Activated T-cell treated with anti-CD3 and anti-CD28 coated beads, Interleukin-2, amount 50 U/mL, for 1 hour (primary cell): ENCODE results near the gene GATAD2B.
"Not testable (repeated sequence)": the region's sequence is repeated elsewhere in the genome, so short reads cannot be mapped to it uniquely, and the experiment has no call there.

Experiments
- DNase-seq: peaks from one replicate; pipeline ENCODE4 v3.0.0-alpha.2; 2020

Gene GATAD2B

DNA sequence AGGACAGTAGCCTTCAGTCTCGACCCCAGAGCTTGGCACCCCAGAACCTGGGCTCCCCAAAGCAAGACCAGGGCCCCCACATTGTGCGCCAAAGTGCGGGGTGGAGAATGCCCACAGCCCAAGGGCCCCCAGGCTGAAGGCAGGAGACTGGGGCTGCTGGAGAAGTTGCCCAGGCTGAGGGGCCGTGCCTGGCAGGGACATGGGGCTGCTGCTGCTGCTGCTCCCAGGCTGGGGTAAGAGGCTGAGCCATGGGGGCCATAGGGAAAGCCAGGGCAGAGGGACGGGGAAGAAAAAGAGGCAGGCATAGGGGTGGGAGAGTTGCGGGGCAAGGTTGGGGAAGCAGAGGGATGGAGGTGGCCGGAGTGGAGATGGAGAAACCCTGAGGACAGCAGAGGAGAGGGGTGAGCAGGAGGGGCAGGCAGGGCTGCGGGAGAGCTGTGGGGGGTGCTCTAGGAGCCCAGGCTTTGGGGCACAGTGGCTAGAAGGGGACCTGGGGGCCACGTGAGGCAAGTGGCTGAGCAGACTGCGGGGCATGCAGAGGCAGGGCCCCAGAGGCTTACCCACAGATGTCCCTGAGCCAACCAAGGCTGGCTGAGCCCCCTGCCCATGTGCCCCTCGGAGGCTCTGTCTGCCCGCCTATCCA lies 128.7 kb downstream of the GATAD2B start:
- peak; percentile 8 for DNase-seq

DNA sequence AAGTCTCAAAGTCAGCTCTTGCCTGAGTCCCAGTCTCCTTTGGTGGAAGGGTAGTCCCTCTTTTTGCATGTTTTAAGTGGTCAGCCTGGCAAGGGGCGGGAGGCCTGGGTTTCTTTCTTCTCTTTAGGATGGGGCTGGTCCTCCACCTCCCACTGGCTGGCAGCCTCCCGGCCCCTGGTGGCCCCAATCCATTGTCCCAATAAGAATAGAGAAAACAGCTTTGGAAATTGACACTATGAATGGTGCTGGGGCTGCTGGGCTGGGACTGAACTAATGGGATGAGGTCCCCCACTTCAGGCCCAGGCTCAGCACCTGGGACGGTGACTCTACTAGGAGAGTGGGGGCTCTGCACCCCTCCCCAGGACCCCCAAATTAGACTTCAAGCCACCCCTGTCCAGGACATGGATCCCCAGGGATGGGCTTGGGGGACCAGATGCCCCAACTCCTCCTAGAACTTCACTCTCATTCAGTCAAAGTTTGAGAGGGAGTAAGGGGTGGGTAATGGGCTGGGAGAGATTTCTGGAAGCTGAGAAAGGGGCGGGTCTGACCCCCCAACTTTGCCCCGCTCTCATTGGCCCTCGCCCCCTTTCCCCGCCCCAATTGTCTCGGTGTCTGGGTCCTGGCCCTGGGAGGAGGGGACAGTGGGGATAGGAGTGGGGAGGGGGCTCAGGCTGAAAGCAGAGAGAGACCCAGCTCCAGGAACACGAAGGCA lies 129.4 kb downstream of the GATAD2B start:
- DNase-seq = no peak

DNA sequence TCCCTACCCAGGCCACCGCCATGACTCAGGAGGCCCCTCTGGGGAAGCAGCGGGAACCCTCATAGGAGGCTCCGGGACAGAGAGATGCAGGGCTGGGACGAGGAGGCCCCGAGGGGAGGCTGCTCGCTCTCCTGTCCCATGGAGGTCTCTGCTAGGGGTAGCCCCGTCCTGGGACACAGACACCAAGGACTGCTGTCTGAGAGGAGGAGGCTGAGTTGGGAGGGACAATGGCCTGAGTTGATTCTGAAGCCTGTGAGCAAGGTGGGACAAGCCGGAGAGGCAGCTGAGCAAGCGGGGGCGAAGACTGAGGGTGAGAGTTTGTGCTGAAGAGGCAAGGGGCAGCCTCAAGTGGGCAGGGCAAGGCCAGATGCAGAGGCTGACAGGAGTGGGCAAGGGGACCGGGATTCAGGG lies 130.1 kb downstream of the GATAD2B start:
- DNase-seq = no peak

DNA sequence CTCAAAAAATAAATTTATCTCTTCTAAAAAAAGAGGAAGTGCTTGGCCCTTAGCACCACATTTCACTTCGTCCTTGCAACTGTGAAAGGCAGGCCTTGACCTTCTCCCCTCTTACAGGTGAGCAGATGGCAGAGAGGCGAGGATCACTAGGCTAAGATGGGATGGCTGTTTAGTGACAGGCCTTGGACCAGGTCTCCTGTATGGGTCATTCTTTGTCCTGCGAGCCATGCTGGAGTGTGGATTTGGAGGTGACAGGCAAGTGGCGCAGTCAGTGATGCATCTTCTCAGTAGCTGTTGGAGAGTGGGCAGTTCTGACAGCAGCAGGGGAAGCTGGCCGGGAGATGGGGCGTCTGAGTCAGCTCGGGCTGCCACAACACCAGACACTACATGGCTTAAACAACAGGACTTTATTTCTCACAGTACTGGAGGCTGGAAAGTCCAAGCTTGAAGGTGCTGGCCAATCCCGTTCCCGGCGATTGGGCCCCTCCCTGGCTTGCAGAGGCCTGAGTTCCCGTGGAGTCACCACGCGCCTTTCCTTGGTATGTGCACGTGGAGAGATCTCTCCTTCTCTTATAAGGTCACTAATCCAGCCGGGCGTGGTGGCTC lies 131.0 kb downstream of the GATAD2B start:
- no peak for DNase-seq

DNA sequence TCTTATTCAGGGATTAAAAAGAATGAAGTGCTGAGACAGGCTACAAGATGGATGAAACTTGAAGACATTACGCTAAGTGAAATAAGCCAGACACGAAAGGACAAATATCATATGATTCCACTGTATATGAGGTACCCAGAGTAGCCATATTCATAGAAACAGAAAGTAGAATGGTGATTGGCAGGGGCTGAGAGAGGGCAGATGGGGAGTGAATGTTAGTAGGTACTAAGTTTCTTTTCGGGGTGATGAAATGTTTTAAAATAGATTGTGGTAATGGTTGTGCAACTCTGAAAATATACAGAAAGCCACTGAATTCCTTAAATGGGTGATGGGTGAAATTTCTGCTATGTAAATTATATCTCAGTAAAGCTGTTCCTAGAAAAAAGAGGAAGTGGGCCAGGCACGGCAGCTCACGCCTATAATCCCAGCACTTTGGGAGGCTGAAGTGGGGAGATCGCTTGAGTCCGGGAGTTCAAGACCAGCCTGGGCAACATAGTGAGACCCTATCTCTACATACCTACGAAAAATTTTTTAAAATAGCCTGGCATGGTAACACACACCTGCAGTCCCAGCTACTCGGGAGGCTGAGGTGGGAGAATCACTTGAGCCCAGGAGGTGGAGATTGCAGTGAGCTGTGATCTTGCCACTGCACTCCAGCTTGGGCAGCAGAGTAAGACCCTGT lies 131.7 kb downstream of the GATAD2B start:
- DNase-seq = no peak

DNA sequence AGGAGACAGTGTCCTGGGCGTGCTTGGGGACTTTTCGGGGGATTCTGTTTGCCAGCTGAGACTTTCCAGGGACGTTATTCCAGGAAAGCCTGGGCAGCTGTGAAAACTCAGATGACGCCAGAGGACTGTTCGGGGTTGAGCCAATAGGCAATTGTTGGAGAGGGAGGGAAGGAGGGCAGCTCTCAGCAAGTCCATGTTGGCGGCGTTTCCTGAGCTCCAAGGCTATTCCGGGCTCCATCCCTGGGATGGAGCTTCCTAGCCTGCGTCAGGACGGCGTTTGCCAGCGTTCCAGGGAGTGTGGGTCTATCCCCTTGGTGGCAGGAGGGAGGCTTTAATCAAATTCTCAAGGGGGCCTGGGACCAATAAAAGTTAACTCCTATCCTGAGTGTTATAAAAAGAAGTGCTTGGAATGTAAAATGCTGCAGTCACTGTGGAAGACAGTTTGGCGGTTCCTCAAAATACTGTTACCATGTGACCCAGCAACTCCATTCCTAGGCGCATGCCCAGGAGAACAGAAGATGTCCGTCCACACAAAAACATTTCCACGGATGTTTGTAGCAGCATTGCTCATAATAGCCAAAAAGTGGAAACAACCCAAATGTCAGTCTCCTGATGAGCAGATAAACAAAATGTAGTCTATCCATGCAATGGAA lies 132.3 kb downstream of the GATAD2B start:
- DNase-seq = no peak

DNA sequence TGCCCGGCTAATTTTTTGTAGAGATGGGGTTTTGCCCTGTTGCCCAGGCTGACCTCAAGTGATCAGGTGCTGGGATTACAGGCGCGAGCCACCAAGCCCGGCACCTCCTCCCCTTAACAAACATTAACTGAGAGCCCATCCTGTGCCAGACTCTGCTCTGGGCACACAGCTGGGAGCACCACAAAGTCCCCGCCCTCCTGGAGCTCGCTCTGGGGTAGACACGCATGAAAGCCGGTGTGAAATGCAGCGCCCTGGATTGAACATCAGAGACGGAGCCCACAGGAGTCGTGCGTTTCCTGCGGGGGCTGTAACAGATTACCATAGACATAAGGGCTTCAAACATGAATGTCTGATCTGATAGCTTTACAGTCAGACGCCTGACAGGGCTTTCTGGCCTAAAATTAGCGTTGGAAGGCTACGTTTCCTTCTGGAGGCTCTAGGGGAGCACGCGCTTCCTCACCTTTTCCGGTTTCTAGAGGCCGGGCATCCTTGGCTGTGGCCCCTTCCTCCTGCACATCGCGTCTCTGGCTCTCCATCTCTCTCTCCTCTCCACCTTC lies 133.2 kb downstream of the GATAD2B start:
- no peak for DNase-seq

DNA sequence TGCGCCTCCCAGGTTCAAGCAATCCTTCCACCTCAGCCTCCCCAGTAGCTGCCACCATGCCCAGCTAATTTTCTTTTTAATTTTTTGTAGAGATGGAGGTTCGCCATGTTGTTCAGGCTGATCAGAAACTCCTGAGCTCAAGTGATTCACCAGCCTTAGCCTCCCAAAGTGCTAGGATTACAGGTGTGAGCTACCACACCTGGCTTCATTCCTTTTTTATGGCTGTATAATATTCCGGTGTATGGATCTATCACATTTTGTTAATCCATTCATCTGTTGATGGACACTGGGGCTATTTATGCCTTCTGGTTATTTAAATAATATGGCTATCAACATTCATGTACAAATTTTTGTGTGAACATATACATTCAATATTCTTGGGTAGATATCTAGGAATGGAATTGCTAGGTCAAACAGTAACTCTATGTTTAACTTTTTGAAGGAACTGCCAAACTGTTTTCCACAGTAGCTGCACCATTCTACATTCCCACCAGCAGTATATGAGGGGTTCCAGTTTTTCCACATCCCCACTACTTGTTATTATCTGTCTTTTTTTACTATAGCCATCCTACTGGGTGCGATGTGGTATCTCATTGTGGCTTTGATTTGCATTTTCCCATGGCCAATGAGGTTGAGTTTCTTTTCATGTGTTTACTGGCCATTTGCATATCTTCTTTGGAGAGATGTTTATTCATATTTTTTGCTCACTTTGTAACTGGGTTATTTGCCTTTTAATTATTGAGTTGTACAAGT lies 136.6 kb downstream of the GATAD2B start:
- no peak for DNase-seq

DNA sequence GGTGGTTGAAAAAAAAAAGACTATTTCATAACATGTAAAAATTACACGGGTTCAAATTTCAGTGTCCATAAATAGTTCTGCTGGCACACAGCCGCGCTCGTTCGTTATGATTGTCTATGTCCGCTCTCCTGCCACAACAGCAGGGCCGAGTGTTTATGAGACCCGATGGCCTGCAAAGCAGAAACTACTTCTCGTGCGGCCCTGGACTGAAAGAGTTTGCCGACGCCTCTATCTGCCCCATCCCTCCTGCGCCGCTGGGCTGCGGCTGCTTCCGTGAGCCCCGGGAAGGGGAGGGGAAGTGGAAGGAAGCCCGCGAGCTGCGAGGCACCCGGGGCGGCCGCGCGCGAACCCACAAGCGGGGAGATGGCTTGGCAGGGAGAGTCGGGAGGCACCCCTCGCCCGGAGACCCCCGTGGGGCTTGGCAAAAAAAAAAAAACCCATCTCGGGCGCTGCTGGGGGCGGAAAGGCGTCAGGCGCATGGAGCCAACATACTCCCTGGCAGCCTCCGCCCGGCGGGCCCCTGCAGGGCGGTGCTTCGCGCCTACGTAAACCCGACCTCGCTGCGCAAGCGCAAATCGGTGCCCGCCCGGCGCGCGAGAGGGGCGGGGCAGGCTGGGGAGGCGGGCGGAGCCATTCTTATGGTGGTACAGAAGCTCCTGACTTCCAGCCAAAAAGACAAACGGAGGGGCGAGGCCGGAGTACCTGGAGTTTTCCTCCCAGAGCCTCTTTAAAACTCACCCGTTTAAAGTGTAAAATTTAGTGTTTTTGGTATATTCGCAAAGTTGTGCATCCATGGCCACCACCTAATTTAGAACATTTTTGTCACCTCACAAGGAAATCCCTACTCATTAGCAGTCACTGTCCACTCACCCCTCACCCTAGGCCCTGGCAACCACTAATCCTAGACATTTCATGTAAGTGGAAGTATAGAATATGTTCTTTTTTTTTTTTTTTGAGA lies 139.3 kb downstream of the GATAD2B start:
- peak; percentile 95 for DNase-seq

DNA sequence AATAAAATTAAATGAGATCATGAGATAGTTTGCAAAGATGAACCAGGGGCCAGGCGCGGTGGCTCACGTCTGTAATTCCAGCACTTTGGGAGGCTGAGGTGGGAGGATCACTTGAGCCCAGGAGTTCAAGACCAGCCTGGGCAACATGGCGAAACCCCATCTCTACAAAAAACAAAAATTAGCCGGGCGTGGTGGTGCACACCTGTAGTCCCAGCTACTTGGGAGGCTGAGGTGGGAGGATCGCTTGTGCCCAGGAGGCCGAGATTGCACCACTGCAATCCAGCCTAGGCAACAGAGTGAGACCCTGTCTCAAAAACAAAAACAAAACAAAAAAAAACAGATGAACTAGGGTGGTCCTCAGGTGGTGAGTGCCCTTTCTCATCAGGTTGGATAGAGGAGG lies 140.1 kb downstream of the GATAD2B start:
- not testable (repeated sequence) for DNase-seq

DNA sequence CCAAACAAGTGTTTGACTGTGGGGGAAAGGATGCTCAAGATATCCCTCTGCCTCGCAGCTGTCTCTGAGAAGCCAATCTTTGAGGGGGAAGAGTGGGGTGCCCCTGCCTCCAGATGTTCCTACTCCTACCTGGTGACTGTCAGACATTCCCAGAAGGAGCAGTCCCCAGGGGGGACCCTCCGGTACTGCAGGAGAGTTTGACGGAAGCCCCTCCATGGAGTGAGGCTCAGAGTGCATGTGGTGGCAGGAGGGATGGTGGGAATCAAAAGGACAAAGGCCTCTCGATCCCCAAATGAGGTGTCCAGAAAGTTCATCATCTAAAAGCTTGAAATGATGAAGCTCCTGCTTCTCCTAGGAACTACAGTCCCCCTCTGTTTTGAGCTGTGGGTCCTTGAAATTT lies 142.2 kb downstream of the GATAD2B start:
- DNase-seq = no peak

DNA sequence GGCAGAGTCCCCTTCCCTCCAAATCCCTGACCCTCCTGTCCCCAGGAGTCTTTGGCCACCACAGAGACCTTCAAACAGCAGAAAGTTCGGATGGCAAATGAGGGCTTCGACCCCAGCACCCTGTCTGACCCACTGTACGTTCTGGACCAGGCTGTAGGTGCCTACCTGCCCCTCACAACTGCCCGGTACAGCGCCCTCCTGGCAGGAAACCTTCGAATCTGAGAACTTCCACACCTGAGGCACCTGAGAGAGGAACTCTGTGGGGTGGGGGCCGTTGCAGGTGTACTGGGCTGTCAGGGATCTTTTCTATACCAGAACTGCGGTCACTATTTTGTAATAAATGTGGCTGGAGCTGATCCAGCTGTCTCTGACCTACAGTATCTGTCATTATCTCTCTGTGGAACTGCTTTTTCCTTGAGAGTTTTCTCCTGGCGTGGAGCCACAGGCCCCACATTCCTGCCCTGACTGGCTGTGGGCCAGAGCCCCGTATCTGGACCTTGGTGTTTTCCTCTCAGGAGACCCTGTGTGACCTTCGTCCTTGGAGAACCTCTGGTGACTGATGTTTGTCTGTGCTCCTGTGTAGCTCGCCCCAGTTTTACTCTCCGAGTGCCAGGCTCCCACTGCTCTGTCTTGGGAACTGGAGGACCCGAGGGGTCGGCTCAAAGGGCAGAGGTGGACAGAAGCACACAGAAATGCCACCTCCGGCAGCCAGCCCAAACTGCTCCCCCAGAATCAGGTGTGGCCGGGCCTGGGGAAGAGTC lies 142.8 kb downstream of the GATAD2B start:
- no peak for DNase-seq

DNA sequence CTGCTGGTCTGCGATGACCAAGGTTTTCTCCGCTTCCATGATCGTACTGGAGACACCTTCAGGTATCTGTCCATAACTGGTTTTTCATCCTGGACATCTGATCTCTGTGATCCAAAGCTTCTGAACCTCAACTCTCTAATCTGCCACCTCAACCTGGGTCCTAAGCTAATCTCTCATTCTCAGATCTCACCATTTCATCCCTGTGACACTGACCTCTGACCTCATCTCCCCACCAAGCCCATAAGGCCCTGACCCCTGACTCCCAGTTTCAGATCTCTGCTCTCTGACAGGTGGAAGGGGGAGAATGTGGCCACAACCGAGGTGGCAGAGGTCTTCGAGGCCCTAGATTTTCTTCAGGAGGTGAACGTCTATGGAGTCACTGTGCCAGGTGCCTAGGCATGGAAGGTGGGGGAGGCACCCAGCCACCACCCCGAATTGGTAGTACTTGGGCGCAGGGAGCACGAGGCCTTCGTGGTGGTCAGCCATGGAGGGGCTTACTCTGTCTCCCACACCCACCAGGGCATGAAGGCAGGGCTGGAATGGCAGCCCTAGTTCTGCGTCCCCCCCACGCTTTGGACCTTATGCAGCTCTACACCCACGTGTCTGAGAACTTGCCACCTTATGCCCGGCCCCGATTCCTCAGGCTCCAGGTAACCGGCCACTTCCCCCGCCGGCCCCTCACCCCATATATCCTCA lies 143.8 kb downstream of the GATAD2B start:
- DNase-seq = no peak

DNA sequence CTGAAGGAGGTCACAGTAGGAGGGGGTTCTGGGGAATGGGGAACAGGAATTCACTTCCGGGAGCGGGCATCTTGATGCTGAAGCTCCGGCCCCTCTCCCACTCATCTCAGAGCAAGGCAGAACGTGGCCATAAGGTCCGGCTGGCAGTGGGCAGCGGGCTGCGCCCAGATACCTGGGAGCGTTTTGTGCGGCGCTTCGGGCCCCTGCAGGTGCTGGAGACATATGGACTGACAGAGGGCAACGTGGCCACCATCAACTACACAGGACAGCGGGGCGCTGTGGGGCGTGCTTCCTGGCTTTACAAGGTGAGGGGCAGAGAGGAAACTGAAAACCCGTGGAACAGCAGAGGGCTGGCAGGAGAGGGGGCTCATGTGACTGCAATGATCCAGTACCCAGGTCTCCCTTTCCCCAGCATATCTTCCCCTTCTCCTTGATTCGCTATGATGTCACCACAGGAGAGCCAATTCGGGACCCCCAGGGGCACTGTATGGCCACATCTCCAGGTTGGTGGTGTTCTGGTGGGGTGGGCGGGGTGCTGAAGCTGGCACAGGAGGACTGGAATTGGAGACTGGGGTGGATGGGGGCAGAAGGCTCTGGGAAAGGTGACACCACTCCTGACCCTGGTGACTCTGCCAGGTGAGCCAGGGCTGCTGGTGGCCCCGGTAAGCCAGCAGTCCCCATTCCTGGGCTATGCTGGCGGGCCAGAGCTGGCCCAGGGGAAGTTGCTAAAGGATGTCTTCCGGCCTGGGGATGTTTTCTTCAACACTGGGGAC lies 144.5 kb downstream of the GATAD2B start:
- no peak for DNase-seq

DNA sequence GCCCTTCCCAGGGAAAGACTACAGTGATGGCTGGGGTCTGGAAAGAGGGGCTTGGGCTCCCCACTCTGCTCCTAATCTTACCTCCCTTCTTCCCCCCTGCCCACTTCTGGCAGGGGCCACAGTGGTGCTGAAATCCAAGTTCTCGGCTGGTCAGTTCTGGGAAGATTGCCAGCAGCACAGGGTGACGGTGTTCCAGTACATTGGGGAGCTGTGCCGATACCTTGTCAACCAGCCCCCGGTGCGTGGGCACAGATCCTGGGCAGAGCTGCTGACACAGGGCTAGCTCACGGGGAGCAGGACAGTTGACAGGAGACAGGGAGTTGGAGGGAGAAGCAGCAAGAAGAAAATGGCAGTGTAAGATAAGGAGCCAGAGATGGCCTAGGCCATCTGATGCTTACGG lies 145.1 kb downstream of the GATAD2B start:
- DNase-seq = no peak

DNA sequence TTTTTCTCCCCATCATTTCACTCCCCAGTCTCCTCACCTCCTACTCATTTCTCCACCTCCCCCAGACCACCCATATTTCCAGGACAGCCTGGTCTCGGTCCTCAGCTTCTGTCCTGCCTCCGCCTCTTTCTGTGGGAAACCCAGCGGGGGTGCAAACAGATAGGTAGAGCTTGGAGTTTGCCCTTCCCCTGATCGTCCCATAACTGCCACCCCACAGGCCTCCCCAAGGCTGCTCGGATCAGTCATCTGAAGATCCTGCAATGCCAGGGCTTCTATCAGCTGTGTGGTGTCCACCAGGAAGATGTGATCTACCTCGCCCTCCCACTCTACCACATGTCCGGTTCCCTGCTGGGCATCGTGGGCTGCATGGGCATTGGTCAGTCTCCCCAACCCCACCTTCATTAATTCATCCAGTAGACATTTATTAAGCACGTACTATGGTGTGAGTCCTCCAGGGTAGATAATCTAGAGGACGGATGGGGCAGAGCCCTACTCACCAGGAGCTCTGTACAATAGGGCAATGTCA lies 145.9 kb downstream of the GATAD2B start:
- no peak for DNase-seq

DNA sequence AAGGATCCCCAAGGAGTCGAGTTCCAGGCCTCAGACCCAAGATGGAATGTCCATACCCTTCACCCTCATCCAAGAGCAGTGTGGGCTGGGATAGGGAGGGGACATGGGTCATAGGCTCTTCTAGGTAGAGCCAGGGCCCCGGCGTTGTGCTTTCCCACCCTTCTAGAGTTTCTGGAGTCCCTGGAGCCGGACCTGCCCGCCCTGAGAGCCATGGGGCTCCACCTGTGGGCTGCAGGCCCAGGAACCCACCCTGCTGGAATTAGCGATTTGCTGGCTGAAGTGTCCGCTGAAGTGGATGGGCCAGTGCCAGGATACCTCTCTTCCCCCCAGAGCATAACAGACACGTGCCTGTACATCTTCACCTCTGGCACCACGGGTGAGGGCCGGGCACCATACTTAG lies 146.4 kb downstream of the GATAD2B start:
- no peak for DNase-seq
